Activated T-cell treated with anti-CD3 and anti-CD28 coated beads, Interleukin-2, amount 50 U/mL, for 4 hours (primary cell): ENCODE measurements around the gene PYGO2. TPM values are rescaled to one million over a fixed set of nuclear protein-coding genes. Genes with fewer than 3 reads are reported as not detected.

Experiments
- ATAC-seq, 2 donors: fragments of 200-7000 bp; cut with Tn5 transposase; one replicate each; pipeline ENCODE4 v1.10.0; 2021
- DNase-seq: peaks from one replicate; pipeline ENCODE4 v3.0.0-alpha.2; 2020
- H3K27me3 Mint-ChIP-seq: one replicate; pipeline ENCODE4 v1.8.0; 2021; ENCODE audit warnings: low read depth, mixed read lengths
- H3K36me3 Mint-ChIP-seq: one replicate; pipeline ENCODE4 v1.8.0; 2022; ENCODE audit warnings: mixed read lengths; ENCODE audit not compliant: insufficient read depth
- H3K4me1 Mint-ChIP-seq: one replicate; pipeline ENCODE4 v1.8.0; 2021; ENCODE audit warnings: low read depth, mixed read lengths
- H3K4me3 Mint-ChIP-seq: one replicate; pipeline ENCODE4 v1.8.0; 2021; ENCODE audit warnings: mild to moderate bottlenecking, moderate library complexity, mixed read lengths
- H3K9me3 Mint-ChIP-seq: one replicate; pipeline ENCODE4 v1.8.0; 2021; ENCODE audit warnings: mixed read lengths
- total RNA-seq, 3 donors: library from RNA; stranded (reverse); gene quantifications; one replicate each; pipeline ENCODE4 v1.2.1, GENCODE V29; 2021

Gene PYGO2
- total RNA-seq, 3 donors from 2014 or later, result 27.6 to 28.3 (median 28.1) TPM

DNA sequence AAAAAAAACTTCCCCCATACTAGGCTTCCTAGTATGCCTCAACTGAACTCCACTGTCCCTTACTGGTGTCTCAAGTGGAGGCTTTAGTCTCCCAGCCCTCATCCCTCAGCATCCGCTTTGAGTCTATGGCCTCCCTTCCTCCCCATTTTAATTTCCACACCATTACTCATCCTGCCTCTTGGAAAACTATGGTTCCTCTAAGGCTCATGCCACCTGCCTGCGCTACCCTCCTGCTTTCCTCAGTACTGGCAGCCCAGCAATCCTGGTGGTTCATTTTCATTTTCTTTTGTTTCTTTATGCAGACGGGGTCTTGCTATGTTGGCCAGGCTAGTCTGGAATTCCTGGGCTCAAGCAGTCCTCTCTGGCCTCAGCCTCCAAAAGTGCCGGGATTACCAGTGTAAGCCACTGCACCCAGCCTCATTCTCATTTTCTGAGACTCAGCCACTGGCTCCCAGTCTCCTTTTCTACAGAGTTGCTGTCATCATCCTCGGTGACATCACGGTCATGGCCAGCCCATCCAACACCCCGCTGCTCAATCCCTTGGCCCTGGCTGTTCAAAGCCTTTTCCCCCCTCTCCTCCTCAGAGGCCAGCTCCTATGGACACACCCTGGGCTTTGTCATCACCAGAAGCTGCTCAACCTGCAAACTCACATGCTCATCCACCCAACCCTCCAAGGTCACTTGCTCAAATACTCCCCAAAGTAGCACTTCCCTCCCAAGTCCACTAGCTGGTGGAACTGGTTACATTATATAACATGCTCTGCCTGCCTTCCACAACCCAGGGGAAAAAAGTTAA, 22.8 kb downstream of the PYGO2 start:
- DNase-seq (no peak), ATAC-seq (no peak)
- Mint-ChIP-seq H3K4me1 (peaks cover 71% of the 10 kb centered on the region), H3K9me3 (no peaks in the 10 kb centered on the region), H3K36me3 (no peaks in the 10 kb centered on the region), H3K27me3 (no peaks in the 10 kb centered on the region), H3K4me3 (peak overlapping the region; percentile 52)

DNA sequence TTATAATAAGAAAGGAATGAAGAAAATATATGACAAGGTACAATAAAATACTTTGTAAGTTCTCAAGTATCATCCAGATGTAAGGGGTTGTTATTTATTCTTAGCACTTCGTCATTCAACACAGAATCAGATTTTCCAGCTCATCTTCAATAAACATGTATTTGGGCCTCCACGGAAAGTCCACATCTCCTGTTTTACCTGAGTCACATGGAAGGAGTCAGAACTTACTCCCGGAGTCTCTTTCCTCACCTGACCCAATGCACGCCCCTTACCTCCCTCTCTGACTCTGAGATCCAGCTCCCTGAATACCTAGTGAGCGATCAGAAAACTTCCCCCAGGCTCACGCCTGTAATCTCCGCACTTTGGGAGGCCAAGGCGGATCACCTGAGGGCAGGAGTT, 23.6 kb downstream of the PYGO2 start:
- Mint-ChIP-seq H3K9me3 (no peaks in the 10 kb centered on the region), H3K36me3 (no peaks in the 10 kb centered on the region), H3K4me3 (peak overlapping the region; percentile 96), H3K4me1 (peaks cover 63% of the 10 kb centered on the region), H3K27me3 (no peaks in the 10 kb centered on the region)
- DNase-seq, result no peak
- no peak for ATAC-seq

DNA sequence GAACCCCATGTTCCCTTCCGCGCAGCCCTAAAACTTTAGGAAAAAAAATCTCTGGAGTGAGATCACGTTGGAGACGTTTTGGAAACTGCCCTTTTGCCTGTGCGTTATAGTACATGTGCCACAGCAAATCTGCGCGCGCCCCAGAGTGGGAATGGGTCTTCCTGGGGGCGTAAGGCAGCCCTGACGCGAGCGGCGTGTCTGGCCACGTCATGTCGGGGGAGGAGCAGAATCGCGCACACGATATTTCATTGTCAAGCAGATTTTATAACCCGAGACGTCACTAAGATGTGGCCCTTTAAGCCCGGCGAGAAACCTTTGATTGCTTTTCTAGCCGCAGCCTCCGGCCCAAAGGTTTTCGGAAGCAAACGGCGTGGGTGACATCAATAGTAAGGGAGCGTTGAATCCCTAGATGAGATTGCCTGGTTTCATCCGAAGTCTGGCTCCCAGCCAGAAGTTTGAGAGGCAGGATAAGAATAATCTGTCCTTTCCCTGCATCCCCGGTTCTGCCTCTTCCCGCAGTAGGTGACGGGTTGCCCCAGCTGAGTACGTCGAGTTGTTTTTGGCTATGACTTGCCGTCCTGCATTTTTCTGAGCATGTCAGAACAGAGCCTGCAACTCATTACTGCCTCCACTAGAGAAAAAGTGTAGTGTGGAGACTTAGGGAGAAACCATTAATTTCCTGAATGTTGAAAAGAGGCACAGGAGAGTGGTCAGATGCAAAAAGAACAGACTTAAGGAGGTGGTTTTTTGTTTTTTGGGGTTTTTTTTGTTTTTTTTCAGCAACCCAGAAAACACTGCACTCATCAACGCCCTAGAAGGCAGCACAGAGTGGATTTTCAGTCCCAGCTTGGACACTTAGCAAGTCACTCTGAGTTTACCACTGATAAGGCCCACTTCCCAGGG, 24.2 kb downstream of the PYGO2 start:
- Mint-ChIP-seq H3K36me3 (no peaks in the 10 kb centered on the region), H3K4me1 (peaks cover 57% of the 10 kb centered on the region), H3K4me3 (peak overlapping the region; percentile 96), H3K27me3 (no peaks in the 10 kb centered on the region), H3K9me3 (no peaks in the 10 kb centered on the region)
- peak; percentile 85 for DNase-seq
- peak; percentile 70 to 78 for ATAC-seq

DNA sequence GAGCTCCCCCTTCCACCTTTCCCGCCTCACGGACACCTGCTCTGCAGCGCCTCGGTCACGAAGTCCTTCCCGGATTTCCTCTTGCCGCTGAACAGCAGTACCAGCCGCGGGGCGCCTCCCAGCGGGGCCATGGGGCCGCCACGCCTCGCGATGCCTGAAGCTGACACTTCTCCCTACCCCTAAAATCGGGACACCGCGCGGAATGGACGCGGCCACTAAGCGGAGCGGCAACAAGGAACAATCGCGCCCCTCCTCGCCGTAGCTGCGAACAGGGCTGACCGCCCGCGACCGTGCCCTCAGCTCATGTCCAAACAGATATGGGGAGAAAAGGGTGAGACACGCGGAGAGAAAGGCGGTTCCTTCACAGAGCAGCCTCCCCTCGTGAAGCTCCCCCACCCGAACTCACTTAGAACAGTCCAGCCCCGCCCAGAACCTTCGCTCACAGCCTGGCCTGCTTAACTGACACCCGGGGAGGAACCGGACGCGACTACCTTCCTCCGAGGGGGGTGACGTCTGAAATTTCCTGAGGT, 25.0 kb downstream of the PYGO2 start, which contains the start of gene PMVK:
PMVK (minus strand) TSS at position 165 of the 530 bp plus-strand sequence; CDS start at position 131, 34 bp downstream.
- H3K27me3 Mint-ChIP-seq, result no peaks in the 10 kb centered on the region
- peak; percentile 89 to 90 for ATAC-seq
- H3K4me3 Mint-ChIP-seq, result peak within 1 kb of the TSS; percentile 96
- H3K36me3 Mint-ChIP-seq, result no peaks in the 10 kb centered on the region
- H3K4me1 Mint-ChIP-seq, result peaks cover 51% of the 10 kb centered on the region
- DNase-seq, result peak; percentile 92
- no peaks in the 10 kb centered on the region for H3K9me3 Mint-ChIP-seq

DNA sequence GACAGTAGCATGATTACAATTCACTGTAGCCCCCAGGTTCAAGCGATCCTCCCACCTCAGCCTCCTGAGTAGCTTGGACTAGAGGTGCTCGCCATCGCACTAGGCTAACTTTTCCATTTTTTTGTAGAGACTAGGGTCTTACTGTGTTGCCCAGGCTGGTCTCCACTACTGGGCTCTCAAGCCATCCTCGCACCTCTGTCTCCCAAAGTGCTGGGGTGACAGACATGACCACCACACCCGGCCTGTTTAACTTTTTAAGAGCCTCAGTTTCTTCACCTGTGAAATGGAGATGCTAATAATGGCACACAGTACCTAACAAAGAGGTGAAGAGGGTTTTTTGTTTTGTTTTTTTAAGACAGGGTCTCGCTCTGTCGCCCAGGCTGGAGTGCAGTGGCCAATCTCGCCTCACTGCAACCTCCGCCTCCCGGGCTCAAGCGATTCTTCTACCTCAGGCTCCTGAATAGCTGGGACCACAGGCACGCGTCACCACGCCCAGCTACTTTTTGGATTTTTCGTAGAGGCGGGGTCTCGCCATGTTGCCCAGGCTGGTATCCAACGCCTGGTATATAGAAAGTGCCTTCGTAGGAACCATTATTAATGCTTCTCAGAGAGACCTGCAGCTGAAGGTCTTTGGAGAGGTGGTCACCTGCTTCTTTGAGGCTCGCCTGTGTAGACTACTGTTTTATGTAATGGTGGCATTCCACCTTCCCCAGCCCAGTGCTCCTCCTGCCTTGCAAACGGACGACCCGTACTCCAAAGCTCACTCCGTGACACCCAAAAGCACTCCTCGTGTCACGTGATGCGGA, 25.6 kb downstream of the PYGO2 start:
- Mint-ChIP-seq H3K4me1 (peaks cover 45% of the 10 kb centered on the region), H3K36me3 (no peaks in the 10 kb centered on the region), H3K4me3 (peak overlapping the region; percentile 96), H3K27me3 (no peaks in the 10 kb centered on the region), H3K9me3 (no peaks in the 10 kb centered on the region)
- DNase-seq (no peak), ATAC-seq (no peak)

DNA sequence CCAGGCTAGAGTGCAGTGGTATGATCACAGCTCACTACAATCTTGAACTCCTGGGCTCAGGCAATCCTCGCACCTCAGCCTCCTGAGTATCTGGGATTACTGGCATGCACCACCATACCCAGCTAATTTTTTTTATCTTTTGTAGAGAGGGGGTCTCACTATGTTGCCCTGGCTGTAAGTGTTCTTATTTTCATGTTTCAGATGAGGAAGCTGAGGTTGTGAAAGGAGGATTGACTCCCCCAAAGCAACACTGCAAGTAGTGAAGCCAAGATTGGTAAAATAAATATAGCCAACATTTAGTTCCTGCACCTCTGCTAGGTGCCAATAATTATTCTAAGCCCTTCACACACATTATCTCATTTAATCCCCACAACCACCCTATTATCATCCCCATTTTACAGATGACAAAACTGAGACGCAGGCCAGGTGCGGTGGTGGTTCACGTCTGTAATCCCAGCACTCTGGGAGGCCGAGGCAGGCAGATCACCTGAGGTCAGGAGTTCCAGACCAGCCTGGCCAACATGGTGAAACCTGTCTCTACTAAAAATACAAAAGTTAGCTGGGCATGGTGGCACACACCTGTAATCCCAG, 27.1 kb downstream of the PYGO2 start:
- Mint-ChIP-seq H3K36me3 (no peaks in the 10 kb centered on the region), H3K4me3 (no peak overlapping the region), H3K9me3 (no peaks in the 10 kb centered on the region), H3K4me1 (peaks cover 33% of the 10 kb centered on the region), H3K27me3 (no peaks in the 10 kb centered on the region)
- DNase-seq (no peak), ATAC-seq (no peak)

DNA sequence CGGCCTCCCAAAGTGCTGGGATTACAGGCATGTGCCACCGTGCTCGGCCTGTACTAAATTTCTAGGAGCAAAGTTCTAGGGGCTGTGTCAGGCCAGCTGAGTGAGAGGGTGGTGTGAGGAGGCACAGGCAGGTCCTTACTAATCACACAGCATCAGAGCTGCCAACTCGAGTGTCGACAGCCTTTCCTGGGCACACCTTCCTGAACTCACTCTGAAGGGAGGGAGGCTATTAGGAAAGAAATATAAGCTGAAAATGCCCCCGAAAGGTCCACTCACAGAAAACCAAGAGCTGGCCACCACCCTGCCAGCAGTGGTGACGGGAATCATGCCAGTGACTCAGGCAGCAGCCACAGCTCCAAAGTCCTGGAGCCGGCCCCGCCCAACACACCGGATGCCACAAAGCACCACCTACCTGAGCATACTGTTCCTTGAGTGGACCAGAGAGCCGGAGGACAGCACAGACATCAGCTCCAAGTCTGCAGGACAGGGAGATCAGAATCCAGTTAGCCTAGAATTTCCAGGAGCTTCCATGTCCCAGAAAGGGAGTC, 29.6 kb downstream of the PYGO2 start:
- peaks cover 14% of the 10 kb centered on the region for H3K4me1 Mint-ChIP-seq
- DNase-seq (no peak), ATAC-seq (no peak)
- peaks cover 8% of the 10 kb centered on the region for H3K36me3 Mint-ChIP-seq
- H3K27me3 Mint-ChIP-seq, result no peaks in the 10 kb centered on the region
- H3K4me3 Mint-ChIP-seq, result no peak overlapping the region
- H3K9me3 Mint-ChIP-seq, result no peaks in the 10 kb centered on the region

DNA sequence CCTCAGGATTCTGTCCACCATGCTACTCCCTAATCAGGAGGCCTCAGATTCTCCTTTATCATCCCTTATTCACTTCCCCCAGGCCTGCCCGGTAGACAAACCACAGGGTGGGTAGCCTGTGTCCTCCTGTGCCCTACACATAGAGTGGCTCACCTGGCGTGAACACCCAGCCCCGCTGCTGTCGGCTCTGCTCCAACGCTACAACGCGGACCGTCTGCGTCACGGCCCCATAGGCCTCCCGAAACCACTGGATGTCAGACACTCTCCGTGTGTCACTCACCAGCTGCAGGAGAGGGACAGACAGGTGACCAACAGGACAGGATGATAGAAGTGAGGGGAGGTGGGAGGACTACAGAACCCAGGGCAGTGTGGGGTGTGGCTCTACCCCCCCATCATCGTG, 35.4 kb downstream of the PYGO2 start:
- ATAC-seq (no peak), DNase-seq (no peak)
- Mint-ChIP-seq H3K27me3 (no peaks in the 10 kb centered on the region), H3K36me3 (peaks cover 31% of the 10 kb centered on the region), H3K4me3 (no peak overlapping the region), H3K4me1 (peaks cover 7% of the 10 kb centered on the region), H3K9me3 (no peaks in the 10 kb centered on the region)

DNA sequence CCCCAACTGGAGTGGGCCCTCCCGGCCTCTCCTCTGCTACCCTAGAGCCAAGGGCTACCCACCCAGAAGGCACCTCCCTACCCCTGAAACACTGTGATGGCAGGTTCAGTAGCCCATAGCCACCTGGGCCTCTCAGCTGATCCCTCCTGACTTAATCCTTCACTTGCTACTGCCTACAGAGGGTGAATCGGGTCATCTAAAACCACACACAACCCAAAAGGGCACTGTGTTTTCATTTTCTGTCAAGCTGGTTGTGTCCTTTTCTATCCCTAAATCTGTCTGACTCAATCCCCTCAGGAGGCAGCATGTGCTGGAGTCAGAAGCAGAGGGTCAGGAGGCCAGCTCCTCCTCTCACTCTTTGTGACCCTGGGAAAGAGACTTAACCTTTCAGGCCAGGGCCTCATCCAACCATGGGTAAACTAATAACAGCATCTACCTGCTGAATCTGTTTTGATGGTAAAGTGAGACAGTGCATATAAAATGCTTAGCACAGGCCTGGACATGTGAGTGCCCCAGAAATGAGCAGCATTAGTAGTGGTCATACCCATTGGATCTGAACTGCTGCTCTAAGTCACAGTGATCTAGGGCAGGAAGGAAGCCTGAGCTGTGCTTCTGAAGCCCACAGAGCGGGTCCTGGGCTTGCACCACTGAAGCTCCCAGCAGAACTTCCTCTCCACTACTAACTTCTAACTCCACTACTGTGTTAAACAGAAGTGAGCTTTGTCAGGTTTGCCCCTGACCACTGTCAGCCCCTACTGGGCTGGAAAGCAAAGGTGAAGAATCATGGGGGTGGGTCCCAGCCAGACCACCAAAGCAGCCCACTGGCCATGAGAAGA, 36.0 kb downstream of the PYGO2 start:
- DNase-seq (no peak), ATAC-seq (no peak)
- Mint-ChIP-seq H3K27me3 (no peaks in the 10 kb centered on the region), H3K36me3 (peaks cover 31% of the 10 kb centered on the region), H3K4me1 (peaks cover 7% of the 10 kb centered on the region), H3K4me3 (no peak overlapping the region), H3K9me3 (no peaks in the 10 kb centered on the region)

DNA sequence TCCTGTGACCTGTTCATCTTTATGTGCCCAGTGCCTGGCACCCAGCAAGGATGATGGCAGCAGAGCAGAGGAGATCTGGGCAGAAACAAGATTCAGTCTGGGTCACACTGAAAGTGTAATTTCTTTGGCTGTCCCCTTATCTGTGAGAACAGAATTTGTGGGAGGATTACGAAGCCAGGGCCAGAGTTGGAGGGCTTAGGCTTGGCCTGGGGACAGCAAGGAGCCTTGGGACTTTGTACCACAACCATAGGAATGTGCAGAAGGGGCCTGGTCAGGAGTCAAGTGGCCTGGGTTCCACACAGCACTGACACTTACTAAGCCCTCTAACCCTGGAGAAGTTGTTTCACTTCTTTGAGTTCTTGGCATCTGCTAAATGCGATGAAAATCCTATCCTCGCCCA, 37.9 kb downstream of the PYGO2 start:
- Mint-ChIP-seq H3K4me3 (no peak overlapping the region), H3K9me3 (no peaks in the 10 kb centered on the region), H3K4me1 (peaks cover 7% of the 10 kb centered on the region), H3K27me3 (no peaks in the 10 kb centered on the region), H3K36me3 (peaks cover 33% of the 10 kb centered on the region)
- DNase-seq (no peak), ATAC-seq (no peak)

DNA sequence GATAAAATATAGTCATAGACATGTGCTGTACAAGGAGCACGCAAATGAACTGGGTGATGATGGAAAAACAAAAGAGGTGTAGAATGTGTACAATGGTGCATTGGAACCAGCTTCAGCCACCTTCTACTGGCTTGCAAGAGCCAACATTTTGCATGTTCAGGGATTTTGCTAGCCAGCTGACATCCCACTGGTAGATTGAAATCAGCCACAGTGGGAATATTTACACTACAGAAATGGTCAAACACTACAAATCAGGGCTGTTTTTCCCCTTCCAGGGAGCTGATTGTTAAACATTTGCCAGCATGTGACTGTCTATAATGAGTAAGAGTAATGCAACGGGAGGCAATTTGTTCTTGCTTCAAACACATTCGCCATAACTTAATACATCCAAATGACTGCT, 48.3 kb downstream of the PYGO2 start:
- no peaks in the 10 kb centered on the region for H3K27me3 Mint-ChIP-seq
- DNase-seq, result no peak
- no peaks in the 10 kb centered on the region for H3K9me3 Mint-ChIP-seq
- peaks cover 8% of the 10 kb centered on the region for H3K36me3 Mint-ChIP-seq
- H3K4me1 Mint-ChIP-seq, result no peaks in the 10 kb centered on the region
- H3K4me3 Mint-ChIP-seq, result no peak overlapping the region
- ATAC-seq, result no peak

DNA sequence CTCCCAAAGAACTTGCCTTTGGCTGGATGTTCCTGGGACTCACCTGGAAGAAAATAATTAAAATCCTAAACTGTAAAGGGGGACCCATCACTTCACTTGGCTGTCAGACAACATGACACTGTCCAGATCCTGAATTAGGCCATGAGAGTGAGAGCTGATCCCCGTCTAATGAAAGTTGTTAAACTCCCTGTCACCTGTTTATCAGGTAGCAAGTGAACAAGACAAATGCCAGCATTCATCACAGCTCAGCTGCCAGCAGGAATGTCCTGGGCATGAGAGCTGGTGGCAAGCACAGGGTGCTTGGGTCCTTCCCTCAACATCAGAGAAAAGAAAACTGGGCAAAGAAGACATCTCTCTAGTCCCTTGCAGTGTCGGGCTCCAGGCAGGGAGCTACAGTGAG, 48.8 kb downstream of the PYGO2 start:
- Mint-ChIP-seq H3K4me3 (no peak overlapping the region), H3K9me3 (no peaks in the 10 kb centered on the region), H3K4me1 (no peaks in the 10 kb centered on the region), H3K36me3 (peaks cover 8% of the 10 kb centered on the region), H3K27me3 (no peaks in the 10 kb centered on the region)
- ATAC-seq (no peak), DNase-seq (no peak)
